ENCODE results near the gene AP3B2. TPM values are rescaled to one million over a fixed set of nuclear protein-coding genes. Genes with fewer than 3 reads are reported as not detected.

Gene AP3B2
- total RNA-seq, 1 experiment from 2014 or later, result 7.5 TPM

DNA sequence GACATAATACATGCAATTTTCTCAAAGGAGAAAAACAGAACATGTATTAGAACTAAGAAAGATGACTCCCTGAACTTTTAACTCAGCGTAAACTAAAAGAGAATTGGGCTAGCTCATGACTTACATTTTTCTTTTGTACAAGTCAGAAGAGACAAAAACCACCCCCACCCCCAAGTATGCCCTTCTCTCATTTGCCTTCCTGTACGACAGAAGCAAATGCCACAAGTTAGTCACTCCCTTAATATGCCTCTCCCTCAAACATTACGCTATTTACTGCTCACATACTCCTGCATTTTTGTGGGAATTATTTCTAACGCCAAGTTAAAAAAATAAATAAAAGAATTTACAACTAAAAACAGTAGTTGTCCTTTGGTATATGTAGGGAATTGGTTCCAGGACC lies 84.5 kb downstream of the AP3B2 start:
- Mint-ChIP-seq H3K4me3 (ENCODE audit: unreplicated experiment) (no peak overlapping the region), H3K36me3 (ENCODE audit: insufficient read depth, unreplicated experiment) (no peaks in the 10 kb centered on the region), H3K9me3 (ENCODE audit: unreplicated experiment) (no peaks in the 10 kb centered on the region), H3K27me3 (ENCODE audit: insufficient read depth, unreplicated experiment) (no peaks in the 10 kb centered on the region), H3K4me1 (ENCODE audit: insufficient read depth, unreplicated experiment) (no peaks in the 10 kb centered on the region), H3K27ac (ENCODE audit: low read depth, unreplicated experiment) (no peak overlapping the region)
- ChIA-PET CTCF (interaction anchor here (0.6 kb wide), 1 partner anchor 10 kb away, joined by 3 read pairs; no protein-coding TSS in a partner anchor), POLR2A (interaction anchor here (0.9 kb wide), 1 partner anchor 18 kb away, joined by 4 read pairs; no protein-coding TSS in a partner anchor)
- no peak for DNase-seq (ENCODE audit: unreplicated experiment)
- intact Hi-C loops (cut with micrococcal nuclease), result no loop called here
- BruUV-seq (replicated peaks), result no TSS peak
- TF ChIP-seq, protein P1, sequence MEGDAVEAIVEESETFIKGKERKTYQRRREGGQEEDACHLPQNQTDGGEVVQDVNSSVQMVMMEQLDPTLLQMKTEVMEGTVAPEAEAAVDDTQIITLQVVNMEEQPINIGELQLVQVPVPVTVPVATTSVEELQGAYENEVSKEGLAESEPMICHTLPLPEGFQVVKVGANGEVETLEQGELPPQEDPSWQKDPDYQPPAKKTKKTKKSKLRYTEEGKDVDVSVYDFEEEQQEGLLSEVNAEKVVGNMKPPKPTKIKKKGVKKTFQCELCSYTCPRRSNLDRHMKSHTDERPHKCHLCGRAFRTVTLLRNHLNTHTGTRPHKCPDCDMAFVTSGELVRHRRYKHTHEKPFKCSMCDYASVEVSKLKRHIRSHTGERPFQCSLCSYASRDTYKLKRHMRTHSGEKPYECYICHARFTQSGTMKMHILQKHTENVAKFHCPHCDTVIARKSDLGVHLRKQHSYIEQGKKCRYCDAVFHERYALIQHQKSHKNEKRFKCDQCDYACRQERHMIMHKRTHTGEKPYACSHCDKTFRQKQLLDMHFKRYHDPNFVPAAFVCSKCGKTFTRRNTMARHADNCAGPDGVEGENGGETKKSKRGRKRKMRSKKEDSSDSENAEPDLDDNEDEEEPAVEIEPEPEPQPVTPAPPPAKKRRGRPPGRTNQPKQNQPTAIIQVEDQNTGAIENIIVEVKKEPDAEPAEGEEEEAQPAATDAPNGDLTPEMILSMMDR (IDR thresholded peaks at IDR 0.05; ENCODE audit: unreplicated experiment), result no peak

DNA sequence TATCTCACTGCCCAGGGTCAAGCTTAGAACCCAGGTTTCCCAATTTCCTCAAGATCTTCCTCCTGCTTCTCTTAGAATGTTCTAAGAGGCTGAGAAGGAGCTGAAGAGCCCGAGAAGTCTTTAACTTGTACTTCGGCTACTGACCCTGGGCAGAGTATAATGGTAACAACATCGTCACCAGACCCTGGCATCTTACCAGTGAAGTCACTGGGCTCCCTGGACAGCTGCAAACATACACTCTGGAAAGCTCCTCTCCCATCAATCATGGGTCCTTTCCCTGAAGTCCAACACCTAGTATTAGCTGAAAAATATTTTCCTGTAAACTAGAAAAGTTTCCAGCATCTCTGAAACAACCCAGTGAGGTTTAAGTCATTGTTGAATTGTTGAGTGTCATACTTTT lies 85.2 kb downstream of the AP3B2 start:
- Mint-ChIP-seq H3K27me3 (ENCODE audit: insufficient read depth, unreplicated experiment) (no peaks in the 10 kb centered on the region), H3K4me1 (ENCODE audit: insufficient read depth, unreplicated experiment) (no peaks in the 10 kb centered on the region), H3K4me3 (ENCODE audit: unreplicated experiment) (no peak overlapping the region), H3K36me3 (ENCODE audit: insufficient read depth, unreplicated experiment) (no peaks in the 10 kb centered on the region), H3K27ac (ENCODE audit: low read depth, unreplicated experiment) (no peak overlapping the region), H3K9me3 (ENCODE audit: unreplicated experiment) (no peaks in the 10 kb centered on the region)
- BruUV-seq (replicated peaks), result no TSS peak
- ChIA-PET CTCF (interaction anchor here (0.7 kb wide), 1 partner anchor 55 kb away, joined by 3 read pairs; no protein-coding TSS in a partner anchor), POLR2A (interaction anchor here (0.9 kb wide), 1 partner anchor 19 kb away, joined by 4 read pairs; no protein-coding TSS in a partner anchor)
- DNase-seq (ENCODE audit: unreplicated experiment), result no peak
- intact Hi-C loops (cut with micrococcal nuclease), result no loop called here
- TF ChIP-seq, protein P1 (IDR thresholded peaks at IDR 0.05; ENCODE audit: unreplicated experiment), result no peak

DNA sequence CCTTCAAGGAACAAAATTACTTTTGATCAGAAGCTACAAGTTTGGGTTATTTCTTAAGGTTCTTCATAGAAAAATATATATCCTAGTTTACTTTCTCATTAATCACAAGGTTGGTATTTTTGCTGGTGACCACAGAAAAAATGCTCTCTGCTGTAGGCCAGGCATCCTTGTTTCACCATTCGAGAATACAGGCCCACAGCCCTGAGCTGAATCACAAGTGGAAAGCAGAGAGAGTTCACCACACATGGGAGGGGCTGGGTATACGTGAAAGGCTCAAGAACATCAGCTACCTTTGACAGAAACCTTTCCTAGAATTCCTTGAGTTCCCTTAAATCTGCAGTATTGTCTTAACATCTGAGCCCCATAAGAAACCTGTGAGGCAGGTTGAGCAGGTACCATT lies 85.7 kb downstream of the AP3B2 start:
- no peaks in the 10 kb centered on the region for H3K36me3 Mint-ChIP-seq (ENCODE audit: insufficient read depth, unreplicated experiment)
- no peak overlapping the region for H3K27ac Mint-ChIP-seq (ENCODE audit: low read depth, unreplicated experiment)
- intact Hi-C loops (cut with micrococcal nuclease), result no loop called here
- no TSS peak for BruUV-seq (replicated peaks)
- no peaks in the 10 kb centered on the region for H3K4me1 Mint-ChIP-seq (ENCODE audit: insufficient read depth, unreplicated experiment)
- ChIA-PET POLR2A (interaction anchor here (0.9 kb wide), 1 partner anchor 19 kb away, joined by 4 read pairs; no protein-coding TSS in a partner anchor), CTCF (interaction anchor here (0.7 kb wide), 1 partner anchor 55 kb away, joined by 3 read pairs; no protein-coding TSS in a partner anchor)
- H3K27me3 Mint-ChIP-seq (ENCODE audit: insufficient read depth, unreplicated experiment), result no peaks in the 10 kb centered on the region
- TF ChIP-seq, protein P1 (IDR thresholded peaks at IDR 0.05; ENCODE audit: unreplicated experiment), result no peak
- H3K9me3 Mint-ChIP-seq (ENCODE audit: unreplicated experiment), result no peaks in the 10 kb centered on the region
- no peak for DNase-seq (ENCODE audit: unreplicated experiment)
- no peak overlapping the region for H3K4me3 Mint-ChIP-seq (ENCODE audit: unreplicated experiment)

DNA sequence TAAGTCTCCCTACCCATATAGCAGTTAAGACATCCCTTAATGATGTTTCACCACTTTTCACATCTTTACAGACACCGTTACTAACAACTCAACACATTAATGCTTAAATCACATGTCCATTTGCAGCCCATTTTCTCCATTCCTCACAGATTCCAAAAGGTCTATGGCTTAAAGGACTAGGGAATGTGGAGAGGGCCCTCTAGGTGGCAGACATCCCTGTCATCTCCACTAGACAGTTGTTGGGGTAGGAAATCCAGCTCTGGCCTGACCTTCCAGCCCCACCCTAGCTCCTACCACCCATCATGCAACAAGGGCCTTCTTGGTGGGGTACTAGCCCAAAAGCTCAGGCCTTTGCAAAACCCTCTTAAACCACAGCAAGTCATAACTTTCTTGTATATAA lies 87.7 kb downstream of the AP3B2 start:
- Mint-ChIP-seq H3K4me1 (ENCODE audit: insufficient read depth, unreplicated experiment) (no peaks in the 10 kb centered on the region), H3K36me3 (ENCODE audit: insufficient read depth, unreplicated experiment) (no peaks in the 10 kb centered on the region), H3K27ac (ENCODE audit: low read depth, unreplicated experiment) (no peak overlapping the region), H3K27me3 (ENCODE audit: insufficient read depth, unreplicated experiment) (peaks cover 5% of the 10 kb centered on the region), H3K9me3 (ENCODE audit: unreplicated experiment) (no peaks in the 10 kb centered on the region), H3K4me3 (ENCODE audit: unreplicated experiment) (no peak overlapping the region)
- ChIA-PET CTCF (interaction anchor here (0.6 kb wide), 1 partner anchor 91 kb away, joined by 3 read pairs; no protein-coding TSS in a partner anchor), POLR2A (no interaction called here)
- BruUV-seq (replicated peaks), result no TSS peak
- peak; percentile 8 for DNase-seq (ENCODE audit: unreplicated experiment)
- intact Hi-C loops (cut with micrococcal nuclease), result no loop called here
- TF ChIP-seq, protein P1 (IDR thresholded peaks at IDR 0.05; ENCODE audit: unreplicated experiment), result no peak
